ENCODE data around the gene PRMT3.

PRMT3 gene

DNA sequence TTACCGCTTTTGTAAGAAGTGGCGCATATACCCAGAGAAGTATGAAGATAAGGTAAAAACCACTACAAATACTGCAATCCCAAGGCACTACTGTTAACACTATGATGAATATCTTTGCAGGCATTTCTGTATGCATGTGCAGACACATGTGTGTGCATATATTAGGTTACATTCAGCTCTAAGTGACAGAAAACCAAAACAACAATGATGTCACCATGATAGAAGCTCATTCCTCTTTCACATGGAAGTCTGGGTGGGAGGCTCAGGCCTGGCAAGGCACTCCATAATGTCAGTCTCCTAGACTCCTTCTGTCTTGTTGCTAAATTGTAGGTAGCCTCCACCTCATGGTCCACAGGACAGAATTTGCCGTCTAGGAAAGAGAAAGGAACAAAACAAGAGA lies 148.8 kb downstream of the PRMT3 start:
- H3K27me3 ChIP-seq (ENCODE audit: insufficient read depth, low read depth, severe bottlenecking), result no peaks in the 10 kb centered on the region
- H3K36me3 ChIP-seq, result no peaks in the 10 kb centered on the region
- TF ChIP-seq, protein P1, sequence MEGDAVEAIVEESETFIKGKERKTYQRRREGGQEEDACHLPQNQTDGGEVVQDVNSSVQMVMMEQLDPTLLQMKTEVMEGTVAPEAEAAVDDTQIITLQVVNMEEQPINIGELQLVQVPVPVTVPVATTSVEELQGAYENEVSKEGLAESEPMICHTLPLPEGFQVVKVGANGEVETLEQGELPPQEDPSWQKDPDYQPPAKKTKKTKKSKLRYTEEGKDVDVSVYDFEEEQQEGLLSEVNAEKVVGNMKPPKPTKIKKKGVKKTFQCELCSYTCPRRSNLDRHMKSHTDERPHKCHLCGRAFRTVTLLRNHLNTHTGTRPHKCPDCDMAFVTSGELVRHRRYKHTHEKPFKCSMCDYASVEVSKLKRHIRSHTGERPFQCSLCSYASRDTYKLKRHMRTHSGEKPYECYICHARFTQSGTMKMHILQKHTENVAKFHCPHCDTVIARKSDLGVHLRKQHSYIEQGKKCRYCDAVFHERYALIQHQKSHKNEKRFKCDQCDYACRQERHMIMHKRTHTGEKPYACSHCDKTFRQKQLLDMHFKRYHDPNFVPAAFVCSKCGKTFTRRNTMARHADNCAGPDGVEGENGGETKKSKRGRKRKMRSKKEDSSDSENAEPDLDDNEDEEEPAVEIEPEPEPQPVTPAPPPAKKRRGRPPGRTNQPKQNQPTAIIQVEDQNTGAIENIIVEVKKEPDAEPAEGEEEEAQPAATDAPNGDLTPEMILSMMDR (IDR thresholded peaks at IDR 0.05; ENCODE audit: low read depth, low read length), result no peak
- H3K4me3 ChIP-seq (ENCODE audit: low read depth, low read length), result no peak overlapping the region
- H3K27ac ChIP-seq, result no peak overlapping the region
- DNase-seq, result no peak
- H3K9me3 ChIP-seq (ENCODE audit: severe bottlenecking), result peaks cover 8% of the 10 kb centered on the region

DNA sequence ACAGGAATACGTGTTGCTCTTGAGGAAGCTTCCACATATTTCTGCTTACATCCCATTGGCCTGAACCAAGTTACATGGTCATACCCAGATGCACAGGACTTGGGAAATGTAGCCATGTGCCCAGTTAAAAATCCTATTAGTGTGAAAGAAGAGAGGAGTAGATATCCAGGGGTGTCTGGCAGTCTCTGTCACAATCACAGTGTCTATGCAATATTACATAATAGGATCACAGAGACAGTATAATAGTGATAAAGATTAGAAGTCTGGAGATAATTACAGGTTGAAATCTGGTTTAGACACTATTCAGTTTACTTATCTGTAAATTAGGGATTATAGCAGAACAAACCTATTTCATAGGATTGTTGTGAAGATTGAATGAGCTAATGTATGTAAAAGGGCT lies 149.3 kb downstream of the PRMT3 start:
- peak; percentile 38 for DNase-seq
- Histone ChIP-seq H3K27ac (no peak overlapping the region), H3K9me3 (ENCODE audit: severe bottlenecking) (peaks cover 8% of the 10 kb centered on the region), H3K4me3 (ENCODE audit: low read depth, low read length) (no peak overlapping the region), H3K27me3 (ENCODE audit: insufficient read depth, low read depth, severe bottlenecking) (no peaks in the 10 kb centered on the region), H3K36me3 (no peaks in the 10 kb centered on the region)
- TF ChIP-seq, protein P1 (IDR thresholded peaks at IDR 0.05; ENCODE audit: low read depth, low read length), result no peak

DNA sequence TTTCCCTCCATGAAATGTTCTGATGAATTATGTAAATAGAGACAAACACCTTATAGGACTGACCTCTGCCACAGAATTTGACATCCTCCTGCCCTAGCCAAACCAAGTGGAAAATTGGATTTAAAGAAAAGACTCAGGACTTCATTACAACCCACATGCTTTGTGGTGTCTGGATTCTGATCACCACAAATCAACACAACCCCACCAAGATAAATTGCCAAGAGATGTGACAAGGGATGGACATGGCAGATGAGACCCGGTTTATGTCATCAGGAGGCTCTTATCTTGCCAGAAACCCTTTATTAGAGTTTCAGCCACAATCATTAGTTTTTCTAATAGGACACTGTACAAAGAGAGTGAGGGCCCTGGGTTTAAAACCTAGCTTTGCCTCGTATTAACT lies 154.0 kb downstream of the PRMT3 start:
- no peak for DNase-seq
- H3K36me3 ChIP-seq, result no peaks in the 10 kb centered on the region
- H3K4me3 ChIP-seq (ENCODE audit: low read depth, low read length), result no peak overlapping the region
- TF ChIP-seq, protein P1 (IDR thresholded peaks at IDR 0.05; ENCODE audit: low read depth, low read length), result no peak
- no peaks in the 10 kb centered on the region for H3K27me3 ChIP-seq (ENCODE audit: insufficient read depth, low read depth, severe bottlenecking)
- no peak overlapping the region for H3K27ac ChIP-seq
- H3K9me3 ChIP-seq (ENCODE audit: severe bottlenecking), result peaks cover 8% of the 10 kb centered on the region

DNA sequence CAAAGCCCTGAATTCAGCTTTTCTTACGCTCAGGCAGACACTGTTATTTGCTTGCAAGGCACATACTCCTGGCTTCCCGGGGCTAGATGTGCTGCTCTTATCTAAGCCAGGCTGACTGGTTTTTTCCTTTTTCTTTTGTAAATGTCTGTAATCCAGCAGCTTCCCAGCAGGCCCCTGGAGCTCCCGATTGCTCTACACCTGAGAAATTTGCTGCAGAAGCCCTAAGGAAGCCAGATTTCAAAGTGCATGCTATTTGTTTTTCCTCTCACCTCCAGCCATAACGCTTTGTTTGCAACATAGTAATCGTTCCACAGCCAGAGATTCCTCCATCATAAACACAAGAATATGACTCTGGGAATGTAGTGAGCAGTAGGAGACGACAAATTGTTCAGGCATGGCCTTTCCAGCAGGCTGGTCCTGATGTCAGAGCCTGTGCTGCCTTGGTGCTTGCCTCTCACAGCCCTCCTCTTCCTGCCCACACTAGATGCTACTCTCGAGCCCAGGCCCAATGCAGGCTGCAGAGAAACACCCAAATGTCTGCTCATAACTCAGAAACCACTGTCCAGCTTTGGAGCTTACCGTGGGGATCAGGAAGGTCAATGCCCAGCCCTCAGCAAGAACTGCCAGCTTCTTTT lies 157.2 kb downstream of the PRMT3 start:
- Histone ChIP-seq H3K27me3 (ENCODE audit: insufficient read depth, low read depth, severe bottlenecking) (no peaks in the 10 kb centered on the region), H3K36me3 (no peaks in the 10 kb centered on the region), H3K4me3 (ENCODE audit: low read depth, low read length) (no peak overlapping the region), H3K27ac (no peak overlapping the region), H3K9me3 (ENCODE audit: severe bottlenecking) (peaks cover 4% of the 10 kb centered on the region)
- TF ChIP-seq, protein P1 (IDR thresholded peaks at IDR 0.05; ENCODE audit: low read depth, low read length), result no peak
- DNase-seq, result no peak

DNA sequence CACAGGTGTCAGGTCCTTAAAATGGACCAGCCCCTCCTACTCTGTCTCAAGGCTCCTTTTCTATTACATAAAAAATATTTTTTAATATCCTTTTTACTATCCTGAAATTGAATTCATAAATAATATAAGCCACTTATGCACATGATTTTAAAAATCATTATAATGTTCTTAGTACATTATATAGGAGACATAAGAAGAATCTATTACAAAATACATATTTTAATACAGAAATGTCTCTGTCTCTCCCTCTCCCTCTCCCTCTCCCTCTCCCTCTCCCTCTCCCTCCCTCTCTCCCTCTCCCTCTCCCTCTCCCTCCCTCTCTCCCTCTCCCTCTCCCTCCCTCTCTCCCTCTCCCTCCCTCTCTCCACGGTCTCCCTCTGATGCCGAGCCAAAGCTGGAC lies 159.9 kb downstream of the PRMT3 start:
- H3K36me3 ChIP-seq, result no peaks in the 10 kb centered on the region
- H3K27me3 ChIP-seq (ENCODE audit: insufficient read depth, low read depth, severe bottlenecking), result no peaks in the 10 kb centered on the region
- H3K27ac ChIP-seq, result peak overlapping the region; percentile 68
- no peak overlapping the region for H3K4me3 ChIP-seq (ENCODE audit: low read depth, low read length)
- TF ChIP-seq, protein P1 (IDR thresholded peaks at IDR 0.05; ENCODE audit: low read depth, low read length), result no peak
- DNase-seq, result no peak
- H3K9me3 ChIP-seq (ENCODE audit: severe bottlenecking), result no peaks in the 10 kb centered on the region

DNA sequence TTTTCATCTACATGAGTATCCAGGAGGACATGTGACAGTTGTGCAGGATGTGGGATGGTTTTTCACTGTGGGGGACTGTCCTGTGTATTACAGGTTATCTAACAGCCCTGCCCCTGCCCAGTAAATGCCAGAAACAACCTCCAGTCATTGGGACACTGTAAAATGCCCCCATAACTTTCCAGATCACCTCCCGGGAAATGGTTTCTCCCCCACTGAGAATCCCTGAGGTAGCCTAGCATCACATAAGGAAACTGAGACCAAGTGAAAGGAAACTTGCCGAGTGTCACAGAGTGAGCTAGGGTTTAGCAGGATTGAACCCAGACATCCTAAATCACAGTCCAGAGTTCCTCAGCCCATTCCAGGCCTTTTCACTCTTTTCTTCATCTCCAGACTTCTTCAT lies 163.6 kb downstream of the PRMT3 start:
- Histone ChIP-seq H3K9me3 (ENCODE audit: severe bottlenecking) (peaks cover 8% of the 10 kb centered on the region), H3K4me3 (ENCODE audit: low read depth, low read length) (no peak overlapping the region), H3K27me3 (ENCODE audit: insufficient read depth, low read depth, severe bottlenecking) (no peaks in the 10 kb centered on the region), H3K36me3 (no peaks in the 10 kb centered on the region), H3K27ac (no peak overlapping the region)
- DNase-seq, result no peak
- TF ChIP-seq, protein P1 (IDR thresholded peaks at IDR 0.05; ENCODE audit: low read depth, low read length), result no peak

All from WERI-Rb-1 (cell line).